ENCODE measurements around the gene PAX7. TPM values are rescaled to one million over a fixed set of nuclear protein-coding genes. Genes with fewer than 3 reads are reported as not detected.

Gene PAX7
- total RNA-seq, 1 experiment from 2014 or later, result 0.24 TPM

DNA sequence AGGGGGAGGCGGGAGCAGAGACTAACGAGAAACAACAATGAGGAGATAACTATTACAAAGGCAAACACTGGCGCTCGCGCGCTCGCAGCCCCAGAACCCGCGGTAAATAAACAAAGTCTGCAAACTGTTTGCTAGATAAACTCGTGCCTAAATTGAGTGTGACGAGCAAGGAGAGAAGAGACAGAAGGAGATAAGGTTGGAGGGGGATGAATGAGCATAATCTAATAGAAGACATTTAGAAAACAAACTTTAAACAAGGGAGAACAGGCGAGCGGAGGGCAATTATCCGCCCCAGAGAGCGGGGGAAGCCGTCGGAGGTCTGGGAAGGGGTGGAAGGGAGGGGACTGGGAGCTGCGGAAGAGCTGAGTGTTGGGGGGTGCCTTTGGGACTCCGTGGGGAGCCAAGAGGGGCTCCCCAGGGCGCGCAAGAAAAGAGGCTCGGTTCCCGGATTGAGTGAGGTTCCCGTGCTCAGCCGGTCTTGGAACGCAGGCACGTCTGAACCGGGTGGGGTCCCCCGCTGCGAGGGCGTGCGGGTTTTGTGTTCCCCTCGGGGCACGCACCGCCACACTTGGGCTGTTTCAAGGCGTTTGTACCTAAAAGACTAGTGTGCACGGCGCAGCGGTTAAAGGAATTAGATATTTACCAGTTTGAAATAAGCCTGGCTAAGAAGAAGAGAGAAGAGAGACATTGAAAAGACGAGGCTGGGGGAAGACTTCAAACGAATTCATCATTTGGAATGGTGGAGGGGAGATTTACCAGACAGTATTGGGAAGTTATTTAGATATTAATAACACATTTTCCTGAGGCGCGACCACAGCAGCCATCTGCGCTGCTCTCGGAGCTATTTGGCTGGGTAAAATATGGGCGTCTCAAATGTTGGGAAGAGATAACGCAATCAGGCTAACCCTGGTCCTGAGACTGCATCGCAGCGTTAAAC lies 10.6 kb downstream of the PAX7 start:
- TF ChIP-seq, protein P1, sequence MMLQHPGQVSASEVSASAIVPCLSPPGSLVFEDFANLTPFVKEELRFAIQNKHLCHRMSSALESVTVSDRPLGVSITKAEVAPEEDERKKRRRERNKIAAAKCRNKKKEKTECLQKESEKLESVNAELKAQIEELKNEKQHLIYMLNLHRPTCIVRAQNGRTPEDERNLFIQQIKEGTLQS (CRISPR knock-in tag; conservative IDR thresholded peaks at IDR 0.05), result no peak
- TF ChIP-seq, protein P2, sequence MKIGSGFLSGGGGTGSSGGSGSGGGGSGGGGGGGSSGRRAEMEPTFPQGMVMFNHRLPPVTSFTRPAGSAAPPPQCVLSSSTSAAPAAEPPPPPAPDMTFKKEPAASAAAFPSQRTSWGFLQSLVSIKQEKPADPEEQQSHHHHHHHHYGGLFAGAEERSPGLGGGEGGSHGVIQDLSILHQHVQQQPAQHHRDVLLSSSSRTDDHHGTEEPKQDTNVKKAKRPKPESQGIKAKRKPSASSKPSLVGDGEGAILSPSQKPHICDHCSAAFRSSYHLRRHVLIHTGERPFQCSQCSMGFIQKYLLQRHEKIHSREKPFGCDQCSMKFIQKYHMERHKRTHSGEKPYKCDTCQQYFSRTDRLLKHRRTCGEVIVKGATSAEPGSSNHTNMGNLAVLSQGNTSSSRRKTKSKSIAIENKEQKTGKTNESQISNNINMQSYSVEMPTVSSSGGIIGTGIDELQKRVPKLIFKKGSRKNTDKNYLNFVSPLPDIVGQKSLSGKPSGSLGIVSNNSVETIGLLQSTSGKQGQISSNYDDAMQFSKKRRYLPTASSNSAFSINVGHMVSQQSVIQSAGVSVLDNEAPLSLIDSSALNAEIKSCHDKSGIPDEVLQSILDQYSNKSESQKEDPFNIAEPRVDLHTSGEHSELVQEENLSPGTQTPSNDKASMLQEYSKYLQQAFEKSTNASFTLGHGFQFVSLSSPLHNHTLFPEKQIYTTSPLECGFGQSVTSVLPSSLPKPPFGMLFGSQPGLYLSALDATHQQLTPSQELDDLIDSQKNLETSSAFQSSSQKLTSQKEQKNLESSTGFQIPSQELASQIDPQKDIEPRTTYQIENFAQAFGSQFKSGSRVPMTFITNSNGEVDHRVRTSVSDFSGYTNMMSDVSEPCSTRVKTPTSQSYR (CRISPR knock-in tag; IDR thresholded peaks at IDR 0.05), result 0 out of 2 replicates have a peak, but pooled peaks have one; percentile 41
- H3K4me3 Mint-ChIP-seq, result peak overlapping the region; percentile 73
- POLR2A ChIA-PET, result interaction anchor here (2.1 kb wide), 1 partner anchor 10 kb away, joined by 6 read pairs; the partner anchor contains the start of gene PAX7
- no peaks in the 10 kb centered on the region for H3K36me3 Mint-ChIP-seq
- peaks cover 100% of the 10 kb centered on the region for H3K27me3 Mint-ChIP-seq (ENCODE audit: low read depth)
- peaks cover 76% of the 10 kb centered on the region for H3K4me1 Mint-ChIP-seq
- CTCF ChIA-PET, result interaction anchor here (0.9 to 1.0 kb wide), 3 partner anchors 9 to 38 kb away, joined by 3 to 4 read pairs (median 3); no protein-coding TSS in a partner anchor
- no peaks in the 10 kb centered on the region for H3K9me3 Mint-ChIP-seq
- no peak for ATAC-seq
- H3K27ac Mint-ChIP-seq, result no peak overlapping the region
- peak; percentile 54 for DNase-seq (ENCODE audit: low spot score)

DNA sequence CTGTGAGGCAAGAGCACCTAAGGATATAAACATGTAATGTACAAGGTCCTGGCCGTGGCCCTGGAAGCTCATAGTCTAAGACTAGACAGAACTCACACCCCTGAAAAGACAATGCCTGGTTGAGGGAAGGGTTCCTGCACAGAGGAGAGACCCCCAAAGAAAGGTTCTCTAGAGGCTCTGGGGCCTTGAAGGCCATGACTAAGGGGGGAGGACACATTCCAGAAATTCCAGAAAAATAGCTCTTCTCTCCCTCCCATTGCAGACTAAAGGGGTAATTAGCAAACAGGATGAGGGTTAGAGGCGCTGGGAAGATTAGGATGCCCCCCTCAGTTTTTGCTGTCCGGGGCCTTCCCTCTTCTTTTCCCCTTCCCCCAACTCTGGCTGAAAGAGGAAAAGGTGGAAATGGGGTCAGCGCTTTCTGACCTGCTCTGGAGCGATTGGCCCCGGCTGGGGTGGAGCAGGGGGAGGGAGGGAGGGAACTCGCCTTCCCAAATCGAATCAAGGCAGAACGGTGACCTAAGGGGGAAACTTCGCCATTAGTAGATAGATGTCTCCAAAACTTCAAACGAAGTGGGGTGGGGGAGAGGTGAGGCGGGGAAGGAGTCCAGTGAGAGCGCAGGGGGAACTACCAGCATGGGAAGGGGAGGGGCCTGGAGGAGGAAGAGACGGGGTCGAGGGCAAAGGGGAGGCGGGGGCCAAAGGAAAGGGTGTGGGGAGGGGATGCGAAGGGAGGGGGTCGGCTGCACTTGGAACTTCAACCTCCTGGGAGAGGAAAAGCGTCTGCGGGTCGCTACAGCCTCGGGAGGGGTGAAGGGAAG lies 11.8 kb downstream of the PAX7 start:
- peaks cover 71% of the 10 kb centered on the region for H3K4me1 Mint-ChIP-seq
- TF ChIP-seq ETV6 (CRISPR knock-in tag; IDR thresholded peaks at IDR 0.05), result 0 out of 2 replicates have a peak, but pooled peaks have one; percentile 52
- no peak for TF ChIP-seq PRRX2 (CRISPR knock-in tag; IDR thresholded peaks at IDR 0.05)
- TF ChIP-seq, protein P1 (CRISPR knock-in tag; conservative IDR thresholded peaks at IDR 0.05), result no peak
- TF ChIP-seq, protein P3, sequence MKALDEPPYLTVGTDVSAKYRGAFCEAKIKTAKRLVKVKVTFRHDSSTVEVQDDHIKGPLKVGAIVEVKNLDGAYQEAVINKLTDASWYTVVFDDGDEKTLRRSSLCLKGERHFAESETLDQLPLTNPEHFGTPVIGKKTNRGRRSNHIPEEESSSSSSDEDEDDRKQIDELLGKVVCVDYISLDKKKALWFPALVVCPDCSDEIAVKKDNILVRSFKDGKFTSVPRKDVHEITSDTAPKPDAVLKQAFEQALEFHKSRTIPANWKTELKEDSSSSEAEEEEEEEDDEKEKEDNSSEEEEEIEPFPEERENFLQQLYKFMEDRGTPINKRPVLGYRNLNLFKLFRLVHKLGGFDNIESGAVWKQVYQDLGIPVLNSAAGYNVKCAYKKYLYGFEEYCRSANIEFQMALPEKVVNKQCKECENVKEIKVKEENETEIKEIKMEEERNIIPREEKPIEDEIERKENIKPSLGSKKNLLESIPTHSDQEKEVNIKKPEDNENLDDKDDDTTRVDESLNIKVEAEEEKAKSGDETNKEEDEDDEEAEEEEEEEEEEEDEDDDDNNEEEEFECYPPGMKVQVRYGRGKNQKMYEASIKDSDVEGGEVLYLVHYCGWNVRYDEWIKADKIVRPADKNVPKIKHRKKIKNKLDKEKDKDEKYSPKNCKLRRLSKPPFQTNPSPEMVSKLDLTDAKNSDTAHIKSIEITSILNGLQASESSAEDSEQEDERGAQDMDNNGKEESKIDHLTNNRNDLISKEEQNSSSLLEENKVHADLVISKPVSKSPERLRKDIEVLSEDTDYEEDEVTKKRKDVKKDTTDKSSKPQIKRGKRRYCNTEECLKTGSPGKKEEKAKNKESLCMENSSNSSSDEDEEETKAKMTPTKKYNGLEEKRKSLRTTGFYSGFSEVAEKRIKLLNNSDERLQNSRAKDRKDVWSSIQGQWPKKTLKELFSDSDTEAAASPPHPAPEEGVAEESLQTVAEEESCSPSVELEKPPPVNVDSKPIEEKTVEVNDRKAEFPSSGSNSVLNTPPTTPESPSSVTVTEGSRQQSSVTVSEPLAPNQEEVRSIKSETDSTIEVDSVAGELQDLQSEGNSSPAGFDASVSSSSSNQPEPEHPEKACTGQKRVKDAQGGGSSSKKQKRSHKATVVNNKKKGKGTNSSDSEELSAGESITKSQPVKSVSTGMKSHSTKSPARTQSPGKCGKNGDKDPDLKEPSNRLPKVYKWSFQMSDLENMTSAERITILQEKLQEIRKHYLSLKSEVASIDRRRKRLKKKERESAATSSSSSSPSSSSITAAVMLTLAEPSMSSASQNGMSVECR (CRISPR knock-in tag; IDR thresholded peaks at IDR 0.05; ENCODE audit: borderline replicate concordance), result no peak
- TF ChIP-seq ATF1 (CRISPR knock-in tag; IDR thresholded peaks at IDR 0.05), result no peak
- TF ChIP-seq, protein P4, sequence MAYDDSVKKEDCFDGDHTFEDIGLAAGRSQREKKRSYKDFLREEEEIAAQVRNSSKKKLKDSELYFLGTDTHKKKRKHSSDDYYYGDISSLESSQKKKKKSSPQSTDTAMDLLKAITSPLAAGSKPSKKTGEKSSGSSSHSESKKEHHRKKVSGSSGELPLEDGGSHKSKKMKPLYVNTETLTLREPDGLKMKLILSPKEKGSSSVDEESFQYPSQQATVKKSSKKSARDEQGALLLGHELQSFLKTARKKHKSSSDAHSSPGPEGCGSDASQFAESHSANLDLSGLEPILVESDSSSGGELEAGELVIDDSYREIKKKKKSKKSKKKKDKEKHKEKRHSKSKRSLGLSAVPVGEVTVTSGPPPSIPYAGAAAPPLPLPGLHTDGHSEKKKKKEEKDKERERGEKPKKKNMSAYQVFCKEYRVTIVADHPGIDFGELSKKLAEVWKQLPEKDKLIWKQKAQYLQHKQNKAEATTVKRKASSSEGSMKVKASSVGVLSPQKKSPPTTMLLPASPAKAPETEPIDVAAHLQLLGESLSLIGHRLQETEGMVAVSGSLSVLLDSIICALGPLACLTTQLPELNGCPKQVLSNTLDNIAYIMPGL (CRISPR knock-in tag; IDR thresholded peaks at IDR 0.05), result no peak
- TF ChIP-seq TEAD1 (CRISPR knock-in tag; IDR thresholded peaks at IDR 0.05), result peak; percentile 39; the same call in 1 of the 2 replicates
- H3K36me3 Mint-ChIP-seq, result no peaks in the 10 kb centered on the region
- POLR2A ChIA-PET, result interaction anchor here (0.7 to 2.1 kb wide), 4 partner anchors 8 to 154 kb away, joined by 3 to 6 read pairs (median 4); partner anchors contain the start of gene PAX7
- no peaks in the 10 kb centered on the region for H3K9me3 Mint-ChIP-seq
- H3K27me3 Mint-ChIP-seq (ENCODE audit: low read depth), result peaks cover 99% of the 10 kb centered on the region
- ATAC-seq, result peak; percentile 25
- H3K27ac Mint-ChIP-seq, result no peak overlapping the region
- peak; percentile 68 for DNase-seq (ENCODE audit: low spot score)
- CTCF ChIA-PET, result interaction anchor here (0.8 to 2.1 kb wide), 6 partner anchors 9 to 67 kb away, joined by 3 to 9 read pairs (median 4); no protein-coding TSS in a partner anchor
- peak overlapping the region; percentile 61 for H3K4me3 Mint-ChIP-seq
